ENCODE results near the gene DRAM1.
"Not testable (repeated sequence)": the region's sequence is repeated elsewhere in the genome, so short reads cannot be mapped to it uniquely, and the experiment has no call there.

DRAM1 gene

GRCh38 chr12:101876861-101877805, at the start of gene DRAM1:
DRAM1 (plus strand) TSS chr12:101877580; CDS start chr12:101877790, 210 bp downstream.
- DNase-seq: peak; percentile 81

GRCh38 chr12:101828463-101829196, 48.8 kb upstream of the DRAM1 start:
- no peak for DNase-seq

- no peak for DNase-seq
Observed at GRCh38 chr12:101829639-101830366, 47.6 kb upstream of the DRAM1 start.

GRCh38 chr12:101830367-101831325, 46.7 kb upstream of the DRAM1 start, which contains the start of gene GNPTAB:
GNPTAB (minus strand) TSS chr12:101830959; CDS start chr12:101830675, 284 bp downstream.
- DNase-seq: peak; percentile 90

- DNase-seq: no peak
Observed at GRCh38 chr12:101832030-101832429, 45.4 kb upstream of the DRAM1 start.

- DNase-seq: no peak
Observed at GRCh38 chr12:101838628-101839323, 38.6 kb upstream of the DRAM1 start.

- peak; percentile 20 for DNase-seq
Observed at GRCh38 chr12:101839324-101840283, 37.8 kb upstream of the DRAM1 start.

GRCh38 chr12:101841069-101841468, 36.3 kb upstream of the DRAM1 start:
- DNase-seq: no peak

GRCh38 chr12:101845137-101845711, 32.2 kb upstream of the DRAM1 start:
- no peak for DNase-seq

- DNase-seq: no peak
Observed at GRCh38 chr12:101847325-101847724, 30.1 kb upstream of the DRAM1 start.

- DNase-seq: peak; percentile 75
Observed at GRCh38 chr12:101850199-101850598, 27.2 kb upstream of the DRAM1 start.

GRCh38 chr12:101852998-101853397, 24.4 kb upstream of the DRAM1 start:
- DNase-seq: no peak

GRCh38 chr12:101854747-101855146, 22.6 kb upstream of the DRAM1 start:
- peak; percentile 75 for DNase-seq

GRCh38 chr12:101855364-101855884, 22.0 kb upstream of the DRAM1 start:
- peak; percentile 20 for DNase-seq

- DNase-seq: no peak
Observed at GRCh38 chr12:101855976-101856375, 21.4 kb upstream of the DRAM1 start.

- not testable (repeated sequence) for DNase-seq
Observed at GRCh38 chr12:101856614-101857013, 20.8 kb upstream of the DRAM1 start.

- DNase-seq: peak; percentile 91
Observed at GRCh38 chr12:101857043-101857558, 20.3 kb upstream of the DRAM1 start.

- DNase-seq: no peak
Observed at GRCh38 chr12:101858361-101858760, 19.0 kb upstream of the DRAM1 start.
